Mesendoderm (in vitro differentiated cells): Measurements from ENCODE around the gene ITIH5.

Experiments
- DNase-seq: peaks from one replicate; pipeline ENCODE4 v3.0.0; 2013
- H2AK5ac ChIP-seq: 2 replicates; pipeline ENCODE4 v1.6.1; 2013; ENCODE audit warnings: low read length, inconsistent platforms
- H2BK120ac ChIP-seq: 2 replicates; pipeline ENCODE4 v1.6.1; 2013; ENCODE audit warnings: low read depth, mild to moderate bottlenecking, low read length, moderate library complexity, mixed read lengths
- H2BK15ac ChIP-seq: replicated peaks from 2 replicates; pipeline ENCODE4 v1.6.1; 2013; ENCODE audit warnings: low read depth, mild to moderate bottlenecking, moderate library complexity
- H2BK5ac ChIP-seq: 2 replicates; pipeline ENCODE4 v1.6.1; 2013; ENCODE audit warnings: low read length, inconsistent platforms
- H3K18ac ChIP-seq: 2 replicates; pipeline ENCODE4 v1.6.1; 2013; ENCODE audit warnings: mild to moderate bottlenecking, low read length, mixed read lengths
- H3K23ac ChIP-seq: one replicate; pipeline ENCODE4 v1.6.1; 2013; ENCODE audit warnings: low read length
- H3K27ac ChIP-seq: 2 replicates; pipeline ENCODE4 v1.5.1; 2013; ENCODE audit warnings: low read depth, mild to moderate bottlenecking, inconsistent platforms, low read length, moderate library complexity
- H3K27me3 ChIP-seq: 2 replicates; pipeline ENCODE4 v1.6.1; 2013; ENCODE audit warnings: low read length, control low read depth, mild to moderate bottlenecking, inconsistent platforms; ENCODE audit not compliant: insufficient read depth, poor library complexity
- H3K36me3 ChIP-seq: 2 replicates; pipeline ENCODE4 v1.6.1; 2013; ENCODE audit warnings: low read length, inconsistent platforms; ENCODE audit not compliant: control insufficient read depth, insufficient read depth
- H3K4ac ChIP-seq: one replicate; pipeline ENCODE4 v1.6.1; 2013; ENCODE audit warnings: low read depth, mild to moderate bottlenecking, low read length, moderate library complexity
- H3K4me1 ChIP-seq: 2 replicates; pipeline ENCODE4 v1.6.1; 2013; ENCODE audit warnings: low read depth, low read length, inconsistent platforms; ENCODE audit not compliant: control insufficient read depth
- H3K4me2 ChIP-seq: 2 replicates; pipeline ENCODE4 v1.6.1; 2013; ENCODE audit warnings: low read length
- H3K4me3 ChIP-seq: 2 replicates; pipeline ENCODE4 v1.5.1; 2013; ENCODE audit warnings: mild to moderate bottlenecking, low read length
- H3K56ac ChIP-seq: one replicate; pipeline ENCODE4 v1.6.1; 2013; ENCODE audit warnings: low read length
- H3K79me1 ChIP-seq: 2 replicates; pipeline ENCODE4 v1.6.1; 2013; ENCODE audit warnings: low read length, inconsistent platforms
- H3K79me2 ChIP-seq: 2 replicates; pipeline ENCODE4 v1.6.1; 2013; ENCODE audit warnings: mild to moderate bottlenecking, low read length; ENCODE audit not compliant: control insufficient read depth, insufficient read depth
- H3K9ac ChIP-seq: 2 replicates; pipeline ENCODE4 v1.6.1; 2013; ENCODE audit warnings: low read length, inconsistent platforms
- H4K5ac ChIP-seq: one replicate; pipeline ENCODE4 v1.6.1; 2013; ENCODE audit warnings: low read length
- H4K8ac ChIP-seq: one replicate; pipeline ENCODE4 v1.6.1; 2013; ENCODE audit warnings: low read depth, mild to moderate bottlenecking, control low read depth, low read length, moderate library complexity
- WGBS: extraction: QIAGEN DNeasy Blood & Tissue Kit; methylation state at CpG from one replicate; pipeline ENCODE4 v1.1.7; 2013; ENCODE audit warnings: low lambda C conversion rate, missing lambda C conversion rate; ENCODE audit not compliant: insufficient coverage; ENCODE audit errors: extremely low coverage; 5-methylcytosine and 5-hydroxymethylcytosine counted together

ITIH5 gene

DNA sequence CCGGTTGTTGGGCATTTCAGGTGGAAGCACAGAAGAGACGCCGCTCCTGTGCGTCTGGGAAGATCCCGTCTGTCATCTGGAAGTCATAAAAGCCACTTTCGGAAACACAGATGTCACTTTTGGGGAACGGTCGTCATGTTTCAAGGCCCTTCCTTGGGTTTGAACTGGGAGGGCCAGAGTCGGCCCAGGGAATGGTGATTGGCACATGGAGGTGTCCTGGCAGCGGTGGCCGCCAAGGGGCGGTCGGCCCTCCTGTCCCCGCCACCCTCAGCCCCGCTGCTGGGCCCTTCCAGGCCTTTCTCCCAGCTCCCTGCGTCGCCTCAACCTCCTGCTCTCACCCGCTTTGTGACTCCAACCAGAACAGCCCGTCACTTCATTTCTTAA, 140.8 kb downstream of the ITIH5 start:
- no peak overlapping the region for H2BK15ac ChIP-seq
- no peaks in the 10 kb centered on the region for H3K36me3 ChIP-seq
- no peak overlapping the region for H3K4me3 ChIP-seq
- no peaks in the 10 kb centered on the region for H3K79me2 ChIP-seq
- H3K9ac ChIP-seq, result no peak overlapping the region
- H3K56ac ChIP-seq, result no peak overlapping the region
- H3K23ac ChIP-seq, result no peak overlapping the region
- no peak overlapping the region for H4K5ac ChIP-seq
- H3K27me3 ChIP-seq, result no peaks in the 10 kb centered on the region
- no peaks in the 10 kb centered on the region for H3K79me1 ChIP-seq
- H3K27ac ChIP-seq, result no peak overlapping the region
- H3K4me2 ChIP-seq, result no peak overlapping the region
- H2BK5ac ChIP-seq, result no peak overlapping the region
- no peak overlapping the region for H2AK5ac ChIP-seq
- H4K8ac ChIP-seq, result no peak overlapping the region
- WGBS, result no CpG with 5 or more reads among the region's 19 CpGs
- no peaks in the 10 kb centered on the region for H3K4me1 ChIP-seq
- no peak overlapping the region for H3K4ac ChIP-seq
- peak overlapping the region; percentile 16 for H3K18ac ChIP-seq
- H2BK120ac ChIP-seq, result no peak overlapping the region
- no peak for DNase-seq

DNA sequence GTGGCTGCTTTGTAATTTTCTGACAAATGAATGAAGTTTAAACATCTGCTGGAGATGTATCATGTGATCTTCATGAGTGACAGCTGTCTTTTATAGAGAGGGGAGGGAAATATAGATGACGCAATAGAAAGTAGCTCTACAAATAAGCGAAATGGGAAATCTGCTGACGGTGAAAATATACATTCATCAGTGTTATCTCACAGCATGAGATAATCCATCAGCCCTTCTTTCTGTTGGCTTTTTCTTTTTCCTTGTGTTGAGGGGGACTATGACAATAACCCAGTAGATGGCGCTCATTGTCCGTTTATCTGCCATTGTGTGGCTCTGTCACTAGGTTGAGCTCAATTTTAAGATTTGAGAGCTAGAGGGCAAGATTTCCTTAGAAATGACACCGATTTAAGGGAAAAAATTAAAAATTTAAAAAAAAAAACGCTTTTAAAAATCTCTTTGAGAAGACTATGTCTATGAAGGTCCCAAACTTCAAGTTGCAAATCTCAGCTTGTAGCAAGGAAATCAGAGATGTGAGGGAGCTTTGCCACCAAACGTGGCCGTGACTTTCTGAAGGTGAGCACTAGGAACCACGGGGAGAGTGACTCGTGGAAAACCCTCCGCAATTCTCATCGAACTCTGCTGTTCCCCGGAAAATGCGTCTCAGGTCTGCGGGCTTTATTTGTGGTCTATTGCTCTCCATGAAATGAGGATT, 141.3 kb downstream of the ITIH5 start:
- H3K23ac ChIP-seq, result no peak overlapping the region
- no peak overlapping the region for H3K18ac ChIP-seq
- H2BK120ac ChIP-seq, result no peak overlapping the region
- no CpG with 5 or more reads among the region's 16 CpGs for WGBS
- no peak overlapping the region for H3K27ac ChIP-seq
- no peak overlapping the region for H2BK5ac ChIP-seq
- no peaks in the 10 kb centered on the region for H3K4me1 ChIP-seq
- no peaks in the 10 kb centered on the region for H3K79me1 ChIP-seq
- no peaks in the 10 kb centered on the region for H3K36me3 ChIP-seq
- H3K4me3 ChIP-seq, result no peak overlapping the region
- no peak overlapping the region for H3K4me2 ChIP-seq
- no peak overlapping the region for H2BK15ac ChIP-seq
- no peak overlapping the region for H2AK5ac ChIP-seq
- DNase-seq, result peak; percentile 84
- H4K8ac ChIP-seq, result no peak overlapping the region
- H3K9ac ChIP-seq, result no peak overlapping the region
- H4K5ac ChIP-seq, result no peak overlapping the region
- H3K4ac ChIP-seq, result no peak overlapping the region
- H3K27me3 ChIP-seq, result no peaks in the 10 kb centered on the region
- no peak overlapping the region for H3K56ac ChIP-seq
- no peaks in the 10 kb centered on the region for H3K79me2 ChIP-seq

DNA sequence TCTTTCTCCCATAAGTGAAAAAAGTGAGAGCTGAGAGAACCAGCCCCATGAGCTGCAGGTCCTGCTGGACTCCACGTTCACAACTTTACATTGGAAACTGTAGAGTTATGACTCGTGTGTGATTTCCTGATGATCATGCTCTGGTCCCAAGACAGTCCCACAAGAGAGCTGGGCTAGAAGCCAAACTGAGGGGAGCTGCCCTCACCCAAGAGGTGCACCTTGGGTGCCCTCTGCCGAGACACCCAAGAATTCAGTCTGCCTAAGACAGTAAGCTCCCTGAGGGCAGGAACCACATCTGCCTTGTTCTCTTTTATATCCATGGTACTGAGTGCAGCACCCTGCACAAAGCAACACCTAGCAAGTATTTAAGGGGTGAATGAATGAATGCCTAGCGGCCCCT, 143.1 kb downstream of the ITIH5 start:
- no peak overlapping the region for H3K4ac ChIP-seq
- no peaks in the 10 kb centered on the region for H3K79me1 ChIP-seq
- no peak overlapping the region for H2BK5ac ChIP-seq
- no peak overlapping the region for H3K27ac ChIP-seq
- H4K5ac ChIP-seq, result no peak overlapping the region
- no peak overlapping the region for H3K56ac ChIP-seq
- H3K23ac ChIP-seq, result no peak overlapping the region
- no peaks in the 10 kb centered on the region for H3K36me3 ChIP-seq
- DNase-seq, result no peak
- H3K79me2 ChIP-seq, result no peaks in the 10 kb centered on the region
- H2BK120ac ChIP-seq, result no peak overlapping the region
- H3K9ac ChIP-seq, result no peak overlapping the region
- H2BK15ac ChIP-seq, result no peak overlapping the region
- no peak overlapping the region for H3K4me2 ChIP-seq
- no CpG with 5 or more reads among the region's 4 CpGs for WGBS
- H4K8ac ChIP-seq, result no peak overlapping the region
- H3K18ac ChIP-seq, result no peak overlapping the region
- H3K4me1 ChIP-seq, result no peaks in the 10 kb centered on the region
- H2AK5ac ChIP-seq, result no peak overlapping the region
- H3K27me3 ChIP-seq, result no peaks in the 10 kb centered on the region
- no peak overlapping the region for H3K4me3 ChIP-seq

DNA sequence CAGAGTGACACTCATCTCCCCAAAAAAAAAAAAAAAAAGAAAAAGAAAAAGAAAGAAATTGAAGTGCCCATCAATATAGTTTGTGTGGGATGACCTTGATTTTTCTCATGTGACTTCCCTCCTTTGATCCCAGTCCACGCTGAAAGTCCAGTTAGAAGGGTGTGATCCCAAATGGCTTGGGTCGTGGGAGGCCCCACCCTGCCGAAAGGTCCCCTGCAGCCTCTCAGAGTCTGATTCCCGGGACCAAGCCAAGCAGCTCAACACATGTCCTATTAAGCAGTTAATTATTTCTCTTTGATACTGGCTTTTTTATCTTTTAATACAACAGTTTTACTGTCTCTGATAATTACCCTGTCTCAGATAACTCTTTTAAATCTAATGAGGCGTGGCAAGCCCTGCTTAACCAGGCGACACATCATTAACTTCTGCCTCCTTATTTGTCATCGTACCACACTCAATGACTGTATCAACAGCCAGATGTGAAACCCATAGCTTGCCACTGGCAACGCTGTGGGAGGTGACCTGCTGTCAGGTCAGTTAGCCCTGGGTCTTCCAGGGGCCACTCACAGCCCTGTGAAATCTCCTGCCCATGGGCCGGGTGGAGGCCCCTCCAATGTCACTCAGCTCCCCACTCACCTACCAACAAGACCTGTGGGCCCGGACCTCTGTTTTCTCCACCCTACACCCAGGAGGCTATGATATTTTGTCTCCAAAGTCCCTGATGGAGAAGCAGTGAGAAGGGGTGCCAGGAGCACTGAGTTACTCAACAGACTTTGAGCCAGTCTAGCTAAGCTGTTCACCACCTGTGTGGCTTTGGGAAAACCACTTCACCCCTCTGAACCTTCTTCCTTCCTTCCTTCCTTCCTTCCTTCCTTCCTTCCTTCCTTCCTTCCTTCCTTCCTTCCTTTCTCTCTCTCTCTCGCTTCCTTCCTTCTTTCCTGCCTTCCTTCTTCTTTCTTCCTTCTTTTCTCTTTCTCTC, 146.0 kb downstream of the ITIH5 start:
- Histone ChIP-seq H3K4me2 (no peak overlapping the region), H2BK5ac (no peak overlapping the region), H3K27ac (no peak overlapping the region), H2AK5ac (no peak overlapping the region), H4K5ac (no peak overlapping the region), H3K4me3 (no peak overlapping the region), H3K9ac (no peak overlapping the region), H3K18ac (no peak overlapping the region), H3K36me3 (no peaks in the 10 kb centered on the region), H3K4me1 (no peaks in the 10 kb centered on the region), H3K27me3 (no peaks in the 10 kb centered on the region), H3K56ac (no peak overlapping the region), H3K79me2 (no peaks in the 10 kb centered on the region), H2BK120ac (no peak overlapping the region), H3K23ac (peak overlapping the region; percentile 45), H4K8ac (no peak overlapping the region), H3K4ac (no peak overlapping the region), H3K79me1 (no peaks in the 10 kb centered on the region), H2BK15ac (no peak overlapping the region)
- no CpG with 5 or more reads among the region's 11 CpGs for WGBS
- no peak for DNase-seq

GRCh38 chr10:7519351-7519750, 147.4 kb downstream of the ITIH5 start:
- DNase-seq, result no peak
- no peaks in the 10 kb centered on the region for H3K79me2 ChIP-seq
- no peak overlapping the region for H4K5ac ChIP-seq
- no peak overlapping the region for H3K18ac ChIP-seq
- no peak overlapping the region for H2BK15ac ChIP-seq
- no peak overlapping the region for H2BK5ac ChIP-seq
- H3K23ac ChIP-seq, result no peak overlapping the region
- no peaks in the 10 kb centered on the region for H3K79me1 ChIP-seq
- no peak overlapping the region for H3K27ac ChIP-seq
- H2BK120ac ChIP-seq, result no peak overlapping the region
- H3K4me2 ChIP-seq, result no peak overlapping the region
- H4K8ac ChIP-seq, result no peak overlapping the region
- H3K9ac ChIP-seq, result no peak overlapping the region
- H3K56ac ChIP-seq, result no peak overlapping the region
- H3K4me1 ChIP-seq, result no peaks in the 10 kb centered on the region
- no peak overlapping the region for H3K4ac ChIP-seq
- WGBS, result no CpG with 5 or more reads among the region's 6 CpGs
- H2AK5ac ChIP-seq, result no peak overlapping the region
- no peak overlapping the region for H3K4me3 ChIP-seq
- no peaks in the 10 kb centered on the region for H3K36me3 ChIP-seq
- no peaks in the 10 kb centered on the region for H3K27me3 ChIP-seq
